MM.1S (cell line): ENCODE measurements around the gene ZNF827.

ENCODE experiments used
- CTCF ChIP-seq: fragments of 300-600 bp; sonication (generic); IDR thresholded peaks from 2 replicates; pipeline ENCODE4 v1.5.1; 2016; ENCODE audit warnings: antibody characterized with exemption, low read length, mixed read lengths
- EZH2 ChIP-seq: fragments of 300-600 bp; sonication (generic); optimal IDR thresholded peaks from 2 replicates; pipeline ENCODE3; 2017; ENCODE audit warnings: low read depth, mild to moderate bottlenecking, antibody characterized with exemption, low read length, mixed read lengths
- EZH2phosphoT487 ChIP-seq: fragments of 300-600 bp; sonication (generic); IDR thresholded peaks from 2 replicates; pipeline ENCODE4 v1.6.1; 2018; ENCODE audit warnings: antibody characterized with exemption, low read length

- TF ChIP-seq CTCF (no peak), EZH2 (no peak), EZH2phosphoT487 (no peak)
Observed at GRCh38 chr4:145784036-145784435, 154.6 kb downstream of the ZNF827 start.
